Calu3 (cell line): ENCODE data around the gene RNF8. TPM values are rescaled to one million over a fixed set of nuclear protein-coding genes. Genes with fewer than 3 reads are reported as not detected.
A peak's percentile ranks its signal among the peaks of the same experiment; 100 is the strongest.

Experiments
- BruUV-seq: library from RNA; stranded (reverse); fragments of 400-500 nt; replicated peaks from 2 replicates; lab custom pipeline; 2021; lab: Mats Ljungman, UMichigan
- CTCF ChIA-PET: fragments of 300-600 bp; sonication (Branson Sonifier 250); formaldehyde crosslinking; loops from one replicate; lab custom pipeline; 2022; ENCODE audit warnings: antibody characterized with exemption; lab: Charles Lee
- DNase-seq: peaks from one replicate; pipeline ENCODE4 v3.0.0; 2022
- H3K27ac Mint-ChIP-seq: one replicate; pipeline ENCODE4 v1.8.0; 2022; ENCODE audit warnings: mixed read lengths; ENCODE audit not compliant: unreplicated experiment
- H3K27me3 Mint-ChIP-seq: one replicate; pipeline ENCODE4 v1.8.0; 2022; ENCODE audit warnings: mixed read lengths; ENCODE audit not compliant: unreplicated experiment
- H3K36me3 Mint-ChIP-seq: one replicate; pipeline ENCODE4 v1.8.0; 2022; ENCODE audit warnings: mild to moderate bottlenecking, moderate library complexity, mixed read lengths; ENCODE audit not compliant: insufficient read depth, unreplicated experiment
- H3K4me1 Mint-ChIP-seq: one replicate; pipeline ENCODE4 v1.8.0; 2022; ENCODE audit warnings: mild to moderate bottlenecking, low read depth, mixed read lengths; ENCODE audit not compliant: unreplicated experiment
- H3K4me3 Mint-ChIP-seq: one replicate; pipeline ENCODE4 v1.8.0; 2022; ENCODE audit warnings: mild to moderate bottlenecking, low read depth, moderate library complexity, mixed read lengths; ENCODE audit not compliant: unreplicated experiment
- H3K9me3 Mint-ChIP-seq: one replicate; pipeline ENCODE4 v1.8.0; 2022; ENCODE audit warnings: low read depth, mixed read lengths; ENCODE audit not compliant: unreplicated experiment
- intact Hi-C: fragments of 100-400 bp; cut with micrococcal nuclease; formaldehyde crosslinking; loops from one replicate; pipeline ENCODE4 v1.10.0; 2022; ENCODE audit not compliant: unreplicated experiment
- total RNA-seq: library from RNA; stranded (reverse); gene quantifications from 2 replicates; pipeline ENCODE4 v1.2.3, GENCODE V29; 2022
- TF ChIP-seq, protein P1 (sequence below): fragments of 200-600 bp; IDR thresholded peaks from one replicate; pipeline ENCODE4 v1.8.0; 2022; ENCODE audit warnings: antibody characterized with exemption; ENCODE audit not compliant: unreplicated experiment

Gene RNF8
- total RNA-seq, 1 experiment from 2014 or later = 17.1 TPM

DNA sequence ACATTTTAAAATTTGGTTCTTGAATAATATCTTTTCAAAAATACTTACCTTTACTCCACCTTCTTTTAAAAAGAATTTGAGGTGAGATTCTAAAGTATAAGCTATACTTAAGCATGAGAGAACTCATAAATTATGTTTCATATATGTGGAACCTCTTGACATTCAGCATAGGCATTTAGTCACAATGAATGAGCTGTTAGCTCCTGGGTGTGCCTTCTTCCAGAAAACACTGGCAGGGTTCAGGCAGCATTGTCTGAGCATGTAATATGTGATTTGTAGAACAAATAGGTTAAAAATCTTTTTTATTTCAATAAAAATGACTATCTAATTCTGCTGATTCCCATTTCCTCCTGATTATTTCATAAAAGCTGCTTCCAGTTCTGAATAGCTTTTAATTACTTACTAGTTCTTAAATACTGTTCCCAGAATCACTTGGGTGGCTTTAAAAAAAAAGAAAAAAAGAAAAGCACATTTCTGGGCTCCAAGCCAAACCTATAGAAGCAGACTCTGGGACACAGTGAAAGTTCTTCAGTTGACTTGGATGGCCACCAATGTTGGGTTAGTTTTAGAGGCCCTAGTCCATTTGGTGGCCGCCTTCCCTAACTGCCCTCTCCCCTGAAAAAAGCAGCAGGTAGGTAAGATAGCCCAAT, 20.2 kb downstream of the RNF8 start:
- intact Hi-C loops = loop anchor here (10.0 kb wide), 1 partner anchor 191 kb away; no protein-coding TSS in a partner anchor
- CTCF ChIA-PET = interaction anchor here (0.7 kb wide), 1 partner anchor 20 kb away, joined by 3 read pairs; the partner anchor contains the start of gene RNF8
- Mint-ChIP-seq H3K9me3 (no peaks in the 10 kb centered on the region), H3K27ac (no peak overlapping the region), H3K36me3 (peaks cover 4% of the 10 kb centered on the region), H3K4me3 (no peak overlapping the region), H3K4me1 (peaks cover 6% of the 10 kb centered on the region), H3K27me3 (no peaks in the 10 kb centered on the region)
- DNase-seq = no peak
- TF ChIP-seq, protein P1, sequence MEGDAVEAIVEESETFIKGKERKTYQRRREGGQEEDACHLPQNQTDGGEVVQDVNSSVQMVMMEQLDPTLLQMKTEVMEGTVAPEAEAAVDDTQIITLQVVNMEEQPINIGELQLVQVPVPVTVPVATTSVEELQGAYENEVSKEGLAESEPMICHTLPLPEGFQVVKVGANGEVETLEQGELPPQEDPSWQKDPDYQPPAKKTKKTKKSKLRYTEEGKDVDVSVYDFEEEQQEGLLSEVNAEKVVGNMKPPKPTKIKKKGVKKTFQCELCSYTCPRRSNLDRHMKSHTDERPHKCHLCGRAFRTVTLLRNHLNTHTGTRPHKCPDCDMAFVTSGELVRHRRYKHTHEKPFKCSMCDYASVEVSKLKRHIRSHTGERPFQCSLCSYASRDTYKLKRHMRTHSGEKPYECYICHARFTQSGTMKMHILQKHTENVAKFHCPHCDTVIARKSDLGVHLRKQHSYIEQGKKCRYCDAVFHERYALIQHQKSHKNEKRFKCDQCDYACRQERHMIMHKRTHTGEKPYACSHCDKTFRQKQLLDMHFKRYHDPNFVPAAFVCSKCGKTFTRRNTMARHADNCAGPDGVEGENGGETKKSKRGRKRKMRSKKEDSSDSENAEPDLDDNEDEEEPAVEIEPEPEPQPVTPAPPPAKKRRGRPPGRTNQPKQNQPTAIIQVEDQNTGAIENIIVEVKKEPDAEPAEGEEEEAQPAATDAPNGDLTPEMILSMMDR = no peak
- no TSS peak for BruUV-seq

DNA sequence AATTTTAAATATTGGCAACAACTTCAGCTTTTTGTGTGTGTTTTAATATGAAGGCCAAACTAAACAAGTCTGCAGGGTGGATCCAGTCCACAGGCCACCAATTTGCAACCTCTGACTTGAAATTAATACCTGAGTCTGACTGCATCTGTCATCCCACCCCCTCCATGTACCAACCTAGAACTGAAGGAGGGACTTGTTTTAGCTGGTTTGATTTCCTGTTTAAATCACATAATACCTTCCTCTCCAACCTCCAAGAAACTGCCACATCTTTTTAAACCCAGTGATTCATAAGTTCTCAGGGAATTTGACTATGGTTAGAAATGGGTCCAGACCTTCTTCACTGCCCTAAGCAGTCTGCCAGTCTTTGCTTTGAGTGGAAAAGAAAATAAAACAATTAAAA, 21.6 kb downstream of the RNF8 start:
- H3K27me3 Mint-ChIP-seq = no peaks in the 10 kb centered on the region
- no peak overlapping the region for H3K4me3 Mint-ChIP-seq
- no peaks in the 10 kb centered on the region for H3K4me1 Mint-ChIP-seq
- DNase-seq = no peak
- H3K9me3 Mint-ChIP-seq = no peaks in the 10 kb centered on the region
- CTCF ChIA-PET = no interaction called here
- intact Hi-C loops = loop anchor here (10.0 kb wide), 1 partner anchor 189 kb away; no protein-coding TSS in a partner anchor
- H3K36me3 Mint-ChIP-seq = peaks cover 4% of the 10 kb centered on the region
- no TSS peak for BruUV-seq
- TF ChIP-seq, protein P1 = no peak
- no peak overlapping the region for H3K27ac Mint-ChIP-seq

DNA sequence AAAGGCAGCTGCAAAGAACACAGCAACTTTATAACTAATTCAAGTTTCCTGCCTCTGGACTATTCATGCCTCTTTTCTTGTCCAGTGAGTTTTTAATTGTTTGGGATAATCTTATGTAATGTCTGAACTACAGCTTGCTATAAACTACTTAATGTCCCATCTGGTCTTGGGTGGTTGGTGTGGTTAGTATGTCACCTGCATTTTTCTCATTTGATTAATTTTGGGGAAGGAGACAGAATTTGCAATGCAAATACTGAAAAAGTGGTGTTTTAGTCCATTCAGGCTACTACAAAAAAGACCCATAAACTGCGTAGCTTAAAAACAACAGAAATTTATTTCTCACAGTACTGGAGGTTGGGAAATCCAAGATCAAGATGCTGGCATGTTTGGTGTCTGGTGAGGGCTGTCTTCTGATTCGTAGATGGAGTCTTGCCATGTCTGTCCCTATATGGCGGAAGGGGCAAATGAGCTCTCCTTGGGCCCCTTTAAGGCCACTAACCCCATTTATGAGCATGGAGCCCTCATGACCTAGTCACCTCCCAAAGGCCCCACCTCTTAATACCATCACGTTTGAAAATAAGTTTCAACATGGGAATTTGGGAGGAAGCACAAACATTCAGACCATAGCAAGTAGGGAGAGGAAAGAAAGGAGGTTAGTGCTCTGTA, 22.4 kb downstream of the RNF8 start:
- intact Hi-C loops = loop anchor here (10.0 kb wide), 1 partner anchor 189 kb away; no protein-coding TSS in a partner anchor
- no peak overlapping the region for H3K4me3 Mint-ChIP-seq
- H3K27ac Mint-ChIP-seq = no peak overlapping the region
- DNase-seq = no peak
- H3K36me3 Mint-ChIP-seq = peaks cover 4% of the 10 kb centered on the region
- CTCF ChIA-PET = interaction anchor here (0.6 to 0.7 kb wide), 2 partner anchors 24 to 246 kb away, joined by 8 to 9 read pairs; no protein-coding TSS in a partner anchor
- no peaks in the 10 kb centered on the region for H3K27me3 Mint-ChIP-seq
- no peaks in the 10 kb centered on the region for H3K9me3 Mint-ChIP-seq
- TF ChIP-seq, protein P1 = no peak
- H3K4me1 Mint-ChIP-seq = no peaks in the 10 kb centered on the region
- no TSS peak for BruUV-seq

DNA sequence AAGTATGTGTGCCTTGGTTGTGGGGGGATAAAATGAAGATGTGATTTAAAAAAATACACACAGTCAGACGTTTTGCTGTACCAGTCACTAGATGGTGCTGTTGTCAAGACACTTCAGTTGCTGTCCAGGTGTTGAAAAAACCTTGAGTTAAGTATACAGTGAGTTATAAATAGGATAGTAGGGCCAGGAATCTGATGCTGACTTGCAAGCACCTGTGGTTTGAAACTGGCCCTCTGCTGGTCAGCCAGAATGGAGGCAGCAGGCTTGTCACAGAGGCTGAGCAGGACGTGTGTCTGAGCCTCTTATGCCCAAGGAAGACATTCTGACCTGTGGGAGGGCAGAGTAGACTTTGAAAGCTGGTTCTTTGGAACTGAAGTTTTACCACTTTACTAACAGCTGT, 27.8 kb downstream of the RNF8 start:
- H3K9me3 Mint-ChIP-seq = no peaks in the 10 kb centered on the region
- H3K4me3 Mint-ChIP-seq = no peak overlapping the region
- no peaks in the 10 kb centered on the region for H3K36me3 Mint-ChIP-seq
- TF ChIP-seq, protein P1 = peak; percentile 70
- no peaks in the 10 kb centered on the region for H3K4me1 Mint-ChIP-seq
- DNase-seq = peak; percentile 63
- no TSS peak for BruUV-seq
- intact Hi-C loops = loop anchor here (5.0 kb wide), 1 partner anchor 51 kb away; the partner anchor contains the start of gene CMTR1
- H3K27me3 Mint-ChIP-seq = no peaks in the 10 kb centered on the region
- no peak overlapping the region for H3K27ac Mint-ChIP-seq
- CTCF ChIA-PET = no interaction called here
